Measurements from ENCODE around the gene CNTNAP2. TPM values are rescaled to one million over a fixed set of nuclear protein-coding genes. Genes with fewer than 3 reads are reported as not detected.

The CNTNAP2 gene
- total RNA-seq, 6 experiments from 2014 or later: 1.8 to 8.1 (median 3.9) TPM

DNA sequence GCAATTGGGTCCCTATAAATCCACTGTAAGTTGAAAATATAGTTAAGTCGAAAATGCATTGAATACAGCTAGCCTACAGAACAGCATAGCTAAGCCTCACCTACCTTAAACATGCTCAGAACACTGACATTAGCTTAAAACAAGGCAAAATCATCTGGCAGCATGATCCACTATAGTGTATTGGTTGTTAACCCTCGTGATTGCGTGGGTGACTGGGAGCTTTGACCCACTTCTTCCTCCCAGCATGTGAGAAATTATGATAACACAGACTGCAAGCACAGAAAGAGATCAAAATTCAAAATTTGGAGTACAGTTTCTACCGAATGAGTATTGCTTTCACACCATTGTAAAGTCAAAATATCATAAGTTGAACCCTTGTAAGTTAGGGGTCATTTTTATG is 22.3 kb downstream of the CNTNAP2 start:
- TF ChIP-seq CTCF (IDR thresholded peaks at IDR 0.05) (no peak), POLR2A (IDR thresholded peaks at IDR 0.05) (no peak)
- H3K4me1 ChIP-seq: no peaks in the 10 kb centered on the region
- H3K9me3 ChIP-seq: no peaks in the 10 kb centered on the region
- no peaks in the 10 kb centered on the region for H3K36me3 ChIP-seq
- intact Hi-C loops (cut with DNase I): no loop called here
- ATAC-seq (no peak), DNase-seq (no peak)
- 32% methylated on average over 4 of the region's 4 CpGs for WGBS (ENCODE audit: insufficient coverage, low coverage, low lambda C conversion rate, missing lambda C conversion rate)
- no peak overlapping the region for H3K27ac ChIP-seq
- H3K27me3 ChIP-seq: no peaks in the 10 kb centered on the region
- H3K4me3 ChIP-seq: no peak overlapping the region

DNA sequence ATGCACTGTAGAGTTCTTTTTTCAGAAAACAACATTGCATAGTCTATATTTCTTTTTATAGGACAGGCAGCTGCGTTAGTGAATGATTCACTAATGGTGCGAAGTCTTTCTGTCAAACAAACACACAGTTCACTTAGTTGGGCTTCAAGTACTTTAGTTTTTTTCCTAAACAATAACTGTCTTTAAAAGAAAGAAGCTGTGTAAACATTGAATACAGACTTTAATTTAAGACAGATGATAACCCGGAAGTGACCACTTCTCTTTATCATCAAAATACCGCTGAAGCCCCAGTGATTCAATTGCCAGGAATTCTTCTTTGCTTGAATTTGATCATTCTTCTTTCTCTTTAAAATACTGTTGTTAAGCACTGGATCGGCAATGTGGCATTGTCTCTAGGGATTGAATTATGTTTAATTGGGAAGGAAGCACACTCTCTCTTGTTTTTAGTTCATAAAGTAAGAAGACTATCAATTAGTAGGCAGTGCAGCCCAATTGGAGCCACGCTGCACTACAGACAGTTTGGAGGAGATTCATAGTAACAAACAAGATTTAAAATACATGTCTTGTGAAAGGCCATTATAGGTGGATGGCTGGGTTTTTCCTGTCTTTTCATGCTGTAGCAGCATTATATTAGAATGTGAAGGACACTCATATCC is 30.4 kb downstream of the CNTNAP2 start:
- no peaks in the 10 kb centered on the region for H3K9me3 ChIP-seq
- TF ChIP-seq POLR2A (IDR thresholded peaks at IDR 0.05): no peak
- no peak for TF ChIP-seq CTCF (IDR thresholded peaks at IDR 0.05)
- H3K4me1 ChIP-seq: no peaks in the 10 kb centered on the region
- no peak overlapping the region for H3K4me3 ChIP-seq
- no peak overlapping the region for H3K27ac ChIP-seq
- intact Hi-C loops (cut with DNase I): no loop called here
- WGBS (ENCODE audit: insufficient coverage, low coverage, low lambda C conversion rate, missing lambda C conversion rate): 19% methylated on average over 6 of the region's 6 CpGs
- DNase-seq: no peak
- no peaks in the 10 kb centered on the region for H3K36me3 ChIP-seq
- ATAC-seq: no peak
- H3K27me3 ChIP-seq: no peaks in the 10 kb centered on the region

DNA sequence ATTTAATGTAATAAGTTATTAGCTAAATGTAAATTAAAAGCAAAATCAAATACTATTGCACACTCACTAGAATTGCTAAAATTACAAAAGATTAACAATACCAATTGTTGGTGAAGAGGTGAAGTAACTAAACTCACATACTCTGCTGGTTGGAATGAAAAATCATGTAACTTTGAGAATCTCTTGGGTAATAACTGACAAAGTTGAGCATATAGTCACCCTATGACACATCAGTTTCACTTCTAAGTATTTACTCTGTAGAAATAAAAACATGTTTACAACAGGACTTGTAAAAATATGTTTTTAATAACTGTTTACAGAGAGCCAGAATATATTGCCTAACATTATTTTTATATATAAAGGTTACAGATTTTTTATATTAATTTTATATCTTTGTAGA is 33.6 kb downstream of the CNTNAP2 start:
- no peak for DNase-seq
- intact Hi-C loops (cut with DNase I): no loop called here
- Histone ChIP-seq H3K9me3 (no peaks in the 10 kb centered on the region), H3K4me1 (no peaks in the 10 kb centered on the region), H3K27ac (no peak overlapping the region), H3K4me3 (no peak overlapping the region), H3K27me3 (no peaks in the 10 kb centered on the region), H3K36me3 (no peaks in the 10 kb centered on the region)
- no peak for ATAC-seq
- no peak for TF ChIP-seq POLR2A (IDR thresholded peaks at IDR 0.05)
- no peak for TF ChIP-seq CTCF (IDR thresholded peaks at IDR 0.05)

- no peak overlapping the region for H3K4me3 ChIP-seq
- no peak overlapping the region for H3K27ac ChIP-seq
- no peaks in the 10 kb centered on the region for H3K9me3 ChIP-seq
- ATAC-seq: no peak
- no peaks in the 10 kb centered on the region for H3K36me3 ChIP-seq
- intact Hi-C loops (cut with DNase I): no loop called here
- 64% methylated on average over 2 of the region's 2 CpGs for WGBS (ENCODE audit: insufficient coverage, low coverage, low lambda C conversion rate, missing lambda C conversion rate)
- no peak for DNase-seq
- no peaks in the 10 kb centered on the region for H3K27me3 ChIP-seq
- TF ChIP-seq POLR2A (IDR thresholded peaks at IDR 0.05) (no peak), CTCF (IDR thresholded peaks at IDR 0.05) (no peak)
- no peaks in the 10 kb centered on the region for H3K4me1 ChIP-seq
Observed at GRCh38 chr7:146172112-146172511, 55.5 kb downstream of the CNTNAP2 start.

DNA sequence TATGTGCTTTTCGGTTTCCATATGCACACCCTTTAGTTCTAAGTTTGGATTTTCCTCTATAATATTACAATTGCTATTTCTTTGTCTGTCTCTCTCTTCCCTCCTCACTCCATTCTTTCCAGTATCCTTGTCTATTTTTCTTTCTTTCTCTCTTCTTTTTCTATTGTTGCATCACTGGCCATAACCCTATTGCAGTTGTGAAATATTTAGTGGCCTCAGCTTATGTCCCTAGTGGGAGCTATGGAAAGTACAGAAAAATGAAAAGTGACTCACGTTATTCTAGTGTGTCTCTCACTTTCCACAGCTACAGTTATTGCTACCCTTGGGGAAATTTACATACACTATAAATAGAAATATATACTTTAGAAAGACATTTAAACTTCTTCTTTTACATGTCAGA is 59.1 kb downstream of the CNTNAP2 start:
- no peak for ATAC-seq
- Histone ChIP-seq H3K9me3 (no peaks in the 10 kb centered on the region), H3K4me3 (no peak overlapping the region), H3K36me3 (no peaks in the 10 kb centered on the region), H3K4me1 (no peaks in the 10 kb centered on the region), H3K27ac (no peak overlapping the region), H3K27me3 (no peaks in the 10 kb centered on the region)
- 41% methylated on average over 2 of the region's 2 CpGs for WGBS (ENCODE audit: insufficient coverage, low coverage, low lambda C conversion rate, missing lambda C conversion rate)
- DNase-seq: no peak
- intact Hi-C loops (cut with DNase I): no loop called here
- TF ChIP-seq CTCF (IDR thresholded peaks at IDR 0.05) (no peak), POLR2A (IDR thresholded peaks at IDR 0.05) (no peak)
